Measurements from ENCODE around the gene SYDE2.
"Not testable (repeated sequence)": the region's sequence is repeated elsewhere in the genome, so short reads cannot be mapped to it uniquely, and the experiment has no call there.

The SYDE2 gene

GRCh38 chr1:85208488-85208887 is 7.7 kb upstream of the SYDE2 start:
- DNase-seq (ENCODE audit: low spot score): no peak

GRCh38 chr1:85203573-85204171 is 2.9 kb upstream of the SYDE2 start:
- no peak for DNase-seq (ENCODE audit: low spot score)

- no peak for DNase-seq (ENCODE audit: low spot score)
These were observed 2.0 kb upstream of the SYDE2 start for GRCh38 chr1:85202864-85203255.

GRCh38 chr1:85202092-85202863 is 1.5 kb upstream of the SYDE2 start:
- no peak for DNase-seq (ENCODE audit: low spot score)

GRCh38 chr1:85201340-85202091 is 700 bp upstream of the SYDE2 start:
- DNase-seq (ENCODE audit: low spot score): peak; percentile 59

GRCh38 chr1:85199667-85200462 is 951 bp downstream of the SYDE2 start:
- DNase-seq (ENCODE audit: low spot score): no peak

GRCh38 chr1:85198864-85199263 is 2.0 kb downstream of the SYDE2 start:
- DNase-seq (ENCODE audit: low spot score): no peak

GRCh38 chr1:85196358-85196757 is 4.5 kb downstream of the SYDE2 start:
- DNase-seq (ENCODE audit: low spot score): no peak

- no peak for DNase-seq (ENCODE audit: low spot score)
These were observed 5.1 kb downstream of the SYDE2 start for GRCh38 chr1:85195703-85196102.

GRCh38 chr1:85192129-85192528 is 8.7 kb downstream of the SYDE2 start:
- DNase-seq (ENCODE audit: low spot score): not testable (repeated sequence)

GRCh38 chr1:85189120-85189519 is 11.7 kb downstream of the SYDE2 start:
- no peak for DNase-seq (ENCODE audit: low spot score)

GRCh38 chr1:85188530-85188929 is 12.3 kb downstream of the SYDE2 start:
- no peak for DNase-seq (ENCODE audit: low spot score)

- not testable (repeated sequence) for DNase-seq (ENCODE audit: low spot score)
These were observed 13.8 kb downstream of the SYDE2 start for GRCh38 chr1:85187021-85187420.

- DNase-seq (ENCODE audit: low spot score): no peak
These were observed 16.6 kb downstream of the SYDE2 start for GRCh38 chr1:85184245-85184644.

GRCh38 chr1:85182700-85183099 is 18.1 kb downstream of the SYDE2 start:
- no peak for DNase-seq (ENCODE audit: low spot score)

GRCh38 chr1:85180869-85181268 is 19.9 kb downstream of the SYDE2 start:
- DNase-seq (ENCODE audit: low spot score): no peak

- peak; percentile 30 for DNase-seq (ENCODE audit: low spot score)
These were observed 21.3 kb downstream of the SYDE2 start for GRCh38 chr1:85179522-85179921.

- DNase-seq (ENCODE audit: low spot score): no peak
These were observed 22.4 kb downstream of the SYDE2 start for GRCh38 chr1:85178396-85178795.

GRCh38 chr1:85174503-85174902 is 26.3 kb downstream of the SYDE2 start:
- no peak for DNase-seq (ENCODE audit: low spot score)

GRCh38 chr1:85172684-85173337 is 28.0 kb downstream of the SYDE2 start:
- DNase-seq (ENCODE audit: low spot score): no peak

- no peak for DNase-seq (ENCODE audit: low spot score)
These were observed 29.1 kb downstream of the SYDE2 start for GRCh38 chr1:85171721-85172120.

GRCh38 chr1:85168884-85169283 is 31.9 kb downstream of the SYDE2 start:
- DNase-seq (ENCODE audit: low spot score): no peak

All from CD4-positive, alpha-beta T cell treated with Interleukin-15 for 4 hours (primary cell).